HepG2 (cell line): ENCODE data around the gene CST1. TPM values are rescaled to one million over a fixed set of nuclear protein-coding genes. Genes with fewer than 3 reads are reported as not detected.
"Not testable (repeated sequence)": the region's sequence is repeated elsewhere in the genome, so short reads cannot be mapped to it uniquely, and the experiment has no call there.

Source experiments
- ATAC-seq: fragments of 200-7000 bp; cut with Tn5 transposase; 3 replicates; pipeline ENCODE4 v1.9.1; 2020; ENCODE audit warnings: mild to moderate bottlenecking, moderate library complexity
- BruUV-seq: library from RNA; stranded (reverse); fragments of 400-500 nt; replicated peaks from 2 replicates; lab custom pipeline; 2021; lab: Mats Ljungman, UMichigan
- CTCF ChIA-PET: fragments of 300-600 bp; formaldehyde crosslinking; extraction: SDS; loops from one replicate; lab custom pipeline; 2021; ENCODE audit warnings: low total read pairs, inconsistent platforms, low intra/inter-chr PET ratio; lab: Yijun Ruan, JAX
- POLR2A ChIA-PET: fragments of 350-600 bp; sonication (Branson Sonifier 250); formaldehyde crosslinking; loops from one replicate; lab custom pipeline; 2020; ENCODE audit warnings: antibody characterized with exemption, inconsistent platforms; lab: Yijun Ruan, JAX
- DNase-seq: peaks from one replicate; pipeline ENCODE4 v3.0.0-alpha.2; 2015; ENCODE audit warnings: low spot score
- FAIRE-seq: peaks from 3 replicates; lab custom pipeline; 2011; peaks lifted over from hg19 to GRCh38; lab: Jason Lieb, UNC
- H2AFZ ChIP-seq: one replicate; pipeline ENCODE4 v1.6.1; 2011; ENCODE audit warnings: low read length, inconsistent platforms
- H3K27ac ChIP-seq: fragments of 300-600 bp; 3 replicates; pipeline ENCODE4 v1.8.0; 2011; ENCODE audit warnings: mixed run types, mild to moderate bottlenecking, mixed read lengths, low read length, inconsistent platforms; ENCODE audit not compliant: insufficient read depth; ENCODE audit errors: extremely low read length
- H3K27me3 ChIP-seq, 2 experiments: fragments of 200-600 bp in 1 of 2; 2 replicates in 1 of 2; 3 replicates in 1 of 2; pipeline versions ENCODE4 v1.6.0 to v1.8.0; 2011; ENCODE audit warnings: low read length in 2 of 2, mild to moderate bottlenecking in 2 of 2, moderate library complexity in 2 of 2, inconsistent platforms in 1 of 2; ENCODE audit not compliant: insufficient read depth in 2 of 2, control insufficient read depth in 1 of 2
- H3K36me3 ChIP-seq, 2 experiments: fragments of 200-600 bp in 1 of 2; replicated peaks in 1 of 2; 2 replicates in 1 of 2; 3 replicates in 1 of 2; pipeline versions ENCODE4 v1.5.1 to v1.8.0; 2011; ENCODE audit warnings: low read length in 2 of 2, inconsistent platforms in 1 of 2; ENCODE audit not compliant: insufficient read depth in 2 of 2, control insufficient read depth in 1 of 2
- H3K4me1 ChIP-seq: 2 replicates; pipeline ENCODE4 v1.5.1; 2012; ENCODE audit warnings: low read length, inconsistent platforms; ENCODE audit not compliant: insufficient read depth
- H3K4me2 ChIP-seq: 2 replicates; pipeline ENCODE4 v1.6.0; 2011; ENCODE audit warnings: low read depth, low read length, inconsistent platforms
- H3K4me3 ChIP-seq, 3 experiments: fragments of 200-600 bp in 1 of 3; sonication (generic), shearing (Covaris generic) in 1 of 3; replicated peaks in 1 of 3; 2 replicates each; pipeline ENCODE4 v1.5.1; 2011 to 2016; ENCODE audit warnings: low read length in 3 of 3, inconsistent platforms in 2 of 3, low read depth in 2 of 3, mild to moderate bottlenecking in 2 of 3, control low read depth in 1 of 3, mixed read lengths in 1 of 3; ENCODE audit not compliant: insufficient read depth in 1 of 3
- H3K79me2 ChIP-seq: one replicate; pipeline ENCODE4 v1.6.1; 2011; ENCODE audit warnings: low read length, inconsistent platforms; ENCODE audit not compliant: insufficient read depth
- H3K9ac ChIP-seq: 2 replicates; pipeline ENCODE4 v1.6.0; 2011; ENCODE audit warnings: mild to moderate bottlenecking, low read depth, low read length, inconsistent platforms; ENCODE audit not compliant: insufficient read depth
- H3K9me3 ChIP-seq: 2 replicates; pipeline ENCODE4 v1.5.1; 2012; ENCODE audit warnings: mild to moderate bottlenecking, low read length
- H4K20me1 ChIP-seq: 2 replicates; pipeline ENCODE4 v1.6.0; 2011; ENCODE audit warnings: inconsistent platforms, mild to moderate bottlenecking, low read length, moderate library complexity; ENCODE audit not compliant: insufficient read depth
- SOX13 ChIP-seq, 3 experiments: fragments of 450-650 bp in 1 of 3; sonication (generic) in 1 of 3; formaldehyde crosslinking in 1 of 3; IDR thresholded peaks in 2 of 3; conservative IDR thresholded peaks in 1 of 3; 2 replicates each; pipeline versions ENCODE4 v1.5.0 to v1.6.1; 2016 to 2020; ENCODE audit warnings: antibody characterized with exemption in 1 of 3, mild to moderate bottlenecking in 1 of 3, missing compliant biosample characterization in 1 of 3, missing genetic modification reagents in 1 of 3, moderate library complexity in 1 of 3
- SRY ChIP-seq: sonication (generic); formaldehyde crosslinking; IDR thresholded peaks from 2 replicates; pipeline ENCODE4 v1.8.0; 2022; ENCODE audit warnings: mild to moderate bottlenecking, missing genetic modification reagents
- ZNF775 ChIP-seq: sonication (generic); formaldehyde crosslinking; IDR thresholded peaks from 2 replicates; pipeline ENCODE4 v1.4.0; 2020; ENCODE audit warnings: missing genetic modification reagents, mild to moderate bottlenecking, moderate library complexity, borderline replicate concordance
- WGBS: methylation state at CpG from one replicate; pipeline ENCODE4 v1.1.6; 2017; ENCODE audit warnings: low lambda C conversion rate; 5-methylcytosine and 5-hydroxymethylcytosine counted together
- in situ Hi-C: cut with HindIII; loops from 2 replicates; pipeline ENCODE4 v1.10.0; 2017; ENCODE audit warnings: low pct_unique_long_range_greater_than_20kb; ENCODE audit not compliant: extremely low pct_ligation_motif_present
- intact Hi-C: fragments of 100-400 bp; cut with micrococcal nuclease; formaldehyde crosslinking; loops from one replicate; pipeline ENCODE4 v1.10.0; 2022; ENCODE audit not compliant: unreplicated experiment
- polyA plus RNA-seq, 8 experiments: library from polyadenylated mRNA; depleted of rRNA in 3 of 8; stranded (reverse) in 7 of 8; unstranded in 1 of 8; fragments of >200 nt; fragmentation: Illumina TruSeq in 4 of 8; extraction: Trizol in 4 of 8; gene quantifications; 2 replicates each; pipeline versions ENCODE4 v1.2.1 to v1.2.3, GENCODE V29; 2011 to 2016; ENCODE audit warnings: low read depth in 4 of 8, missing spikeins in 1 of 8, mixed read lengths in 1 of 8; ENCODE audit not compliant: insufficient read depth in 1 of 8
- total RNA-seq, 5 experiments: library from RNA; depleted of rRNA; stranded (reverse); fragments of >200 nt; fragmentation: Illumina TruSeq; extraction: Trizol; gene quantifications; 2 replicates each; pipeline ENCODE4 v1.2.3, GENCODE V29; 2016; ENCODE audit warnings: low read depth in 1 of 5

Gene CST1
- total and polyA plus RNA-seq, 2 of the 13 experiments (the other 11 are each of a cell fraction or from before 2014, with no cell fraction given): 0.09 TPM; not detected in 1

DNA sequence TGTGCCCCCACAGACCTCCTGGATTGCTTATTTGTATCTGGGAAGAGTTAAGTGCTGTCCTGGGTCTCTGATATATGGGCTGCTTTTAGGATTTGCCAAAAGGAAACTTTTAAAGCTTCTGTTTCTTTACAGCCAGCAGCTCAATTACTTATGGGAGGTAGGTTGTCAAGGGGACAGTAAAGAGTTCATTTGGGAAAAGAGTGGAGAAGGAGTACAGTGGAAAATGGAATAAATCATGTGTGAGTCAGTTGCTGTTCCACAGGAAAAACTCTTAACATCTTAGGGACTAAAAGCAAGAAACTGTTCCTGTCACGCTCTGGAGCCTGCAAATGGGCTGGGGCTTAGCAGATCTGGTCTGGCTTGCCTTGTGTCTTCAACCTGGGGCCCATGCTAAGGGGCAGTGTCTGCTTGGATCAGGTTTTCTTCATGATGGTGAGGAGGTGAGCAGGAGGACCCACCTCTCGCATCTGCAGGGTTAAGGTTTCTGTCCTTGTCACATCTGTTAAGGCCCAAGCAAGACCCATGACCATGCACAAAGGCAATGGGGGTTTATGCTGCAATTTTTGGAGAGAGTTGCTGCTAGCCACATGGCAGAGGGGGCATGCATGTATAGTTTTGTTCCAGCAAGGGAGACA is 8.7 kb upstream of the CST1 start:
- 0% methylated on average over 2 of the region's 2 CpGs for WGBS
- in situ Hi-C loops: no loop called here
- H3K4me2 ChIP-seq: no peak overlapping the region
- H3K27me3 ChIP-seq: no peaks in the 10 kb centered on the region; a peak in 2 of 5 replicates
- ChIA-PET CTCF (no interaction called here), POLR2A (no interaction called here)
- DNase-seq (no peak), FAIRE-seq (no peak), ATAC-seq (no peak; the same call in 2 of the 3 replicates)
- no peak overlapping the region for H3K9ac ChIP-seq
- no peaks in the 10 kb centered on the region for H4K20me1 ChIP-seq
- no TSS peak for BruUV-seq
- no peak for TF ChIP-seq ZNF775
- TF ChIP-seq SRY (CRISPR knock-in tag): no peak
- no peak overlapping the region for H3K27ac ChIP-seq
- H2AFZ ChIP-seq: no peak overlapping the region
- H3K36me3 ChIP-seq: no peaks in the 10 kb centered on the region
- H3K4me1 ChIP-seq: peaks cover 9% of the 10 kb centered on the region; the same call in 1 of the 2 replicates
- H3K79me2 ChIP-seq: no peaks in the 10 kb centered on the region
- intact Hi-C loops: no loop called here
- H3K4me3 ChIP-seq: no peak overlapping the region
- H3K9me3 ChIP-seq: no peaks in the 10 kb centered on the region

DNA sequence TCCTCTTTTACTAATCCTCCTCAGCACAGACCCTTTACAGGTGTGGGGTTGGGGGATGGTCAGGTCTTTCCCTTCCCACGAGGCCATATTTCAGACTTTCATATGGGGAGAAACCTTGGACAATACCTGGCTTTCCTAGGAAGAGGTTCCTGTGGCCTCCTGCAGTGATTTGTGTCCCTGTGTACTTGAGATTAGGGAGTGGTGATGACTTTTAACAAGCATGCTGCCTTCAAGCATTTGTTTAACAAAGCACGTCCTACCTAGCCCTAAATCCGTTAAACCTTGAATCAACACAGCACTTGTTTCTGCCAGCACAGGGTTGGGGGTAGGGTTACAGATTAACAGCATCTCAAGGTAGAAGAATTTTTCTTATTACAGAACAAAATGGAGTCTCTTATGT is 6.1 kb upstream of the CST1 start:
- H3K4me2 ChIP-seq; H3K4me1 ChIP-seq; POLR2A ChIA-PET; ATAC-seq; CTCF ChIA-PET; H3K79me2 ChIP-seq; H4K20me1 ChIP-seq; in situ Hi-C loops; intact Hi-C loops; BruUV-seq; H3K4me3 ChIP-seq; H3K27ac ChIP-seq; H3K27me3 ChIP-seq; H3K9me3 ChIP-seq; DNase-seq; H2AFZ ChIP-seq; H3K9ac ChIP-seq; FAIRE-seq; H3K36me3 ChIP-seq; TF ChIP-seq SOX13 (IDR thresholded peaks at IDR 0.05): not testable (repeated sequence)
- 0 out of 4 replicates have a peak, but pooled peaks of 1 of the 2 experiments have one; percentile 16 for TF ChIP-seq SOX13 (CRISPR knock-in tag; conservative IDR thresholded peaks at IDR 0.05 in 1 of 2, IDR thresholded peaks at IDR 0.05 in 1 of 2)
- 4% methylated on average over 3 of the region's 3 CpGs for WGBS

- CTCF ChIA-PET, H3K36me3 ChIP-seq, H3K27ac ChIP-seq, H3K4me1 ChIP-seq, H3K27me3 ChIP-seq, H2AFZ ChIP-seq, H3K4me3 ChIP-seq, H3K9me3 ChIP-seq, intact Hi-C loops, H3K9ac ChIP-seq, H4K20me1 ChIP-seq, DNase-seq, ATAC-seq, FAIRE-seq, BruUV-seq, H3K79me2 ChIP-seq, H3K4me2 ChIP-seq, in situ Hi-C loops, POLR2A ChIA-PET: not testable (repeated sequence)
- WGBS: 49% methylated on average over 3 of the region's 3 CpGs
Observed at GRCh38 chr20:23755131-23755611, 4.4 kb upstream of the CST1 start.
